HepG2 (cell line): ENCODE results near the gene SLC26A2. TPM values are rescaled to one million over a fixed set of nuclear protein-coding genes. Genes with fewer than 3 reads are reported as not detected.

Experiments used
- ATAC-seq: fragments of 200-7000 bp; cut with Tn5 transposase; 3 replicates; pipeline ENCODE4 v1.9.1; 2020; ENCODE audit warnings: mild to moderate bottlenecking, moderate library complexity
- BruUV-seq: library from RNA; stranded (reverse); fragments of 400-500 nt; replicated peaks from 2 replicates; lab custom pipeline; 2021; lab: Mats Ljungman, UMichigan
- CTCF ChIA-PET: fragments of 300-600 bp; formaldehyde crosslinking; extraction: SDS; loops from one replicate; lab custom pipeline; 2021; ENCODE audit warnings: low total read pairs, inconsistent platforms, low intra/inter-chr PET ratio; lab: Yijun Ruan, JAX
- POLR2A ChIA-PET: fragments of 350-600 bp; sonication (Branson Sonifier 250); formaldehyde crosslinking; loops from one replicate; lab custom pipeline; 2020; ENCODE audit warnings: antibody characterized with exemption, inconsistent platforms; lab: Yijun Ruan, JAX
- DNase-seq: peaks from one replicate; pipeline ENCODE4 v3.0.0-alpha.2; 2015; ENCODE audit warnings: low spot score
- FAIRE-seq: peaks from 3 replicates; lab custom pipeline; 2011; peaks lifted over from hg19 to GRCh38; lab: Jason Lieb, UNC
- H2AFZ ChIP-seq: one replicate; pipeline ENCODE4 v1.6.1; 2011; ENCODE audit warnings: low read length, inconsistent platforms
- H3K27ac ChIP-seq: fragments of 300-600 bp; 3 replicates; pipeline ENCODE4 v1.8.0; 2011; ENCODE audit warnings: mixed run types, mild to moderate bottlenecking, mixed read lengths, low read length, inconsistent platforms; ENCODE audit not compliant: insufficient read depth; ENCODE audit errors: extremely low read length
- H3K27me3 ChIP-seq, 2 experiments: fragments of 200-600 bp in 1 of 2; 2 replicates in 1 of 2; 3 replicates in 1 of 2; pipeline versions ENCODE4 v1.6.0 to v1.8.0; 2011; ENCODE audit warnings: low read length in 2 of 2, mild to moderate bottlenecking in 2 of 2, moderate library complexity in 2 of 2, inconsistent platforms in 1 of 2; ENCODE audit not compliant: insufficient read depth in 2 of 2, control insufficient read depth in 1 of 2
- H3K36me3 ChIP-seq, 2 experiments: fragments of 200-600 bp in 1 of 2; replicated peaks in 1 of 2; 2 replicates in 1 of 2; 3 replicates in 1 of 2; pipeline versions ENCODE4 v1.5.1 to v1.8.0; 2011; ENCODE audit warnings: low read length in 2 of 2, inconsistent platforms in 1 of 2; ENCODE audit not compliant: insufficient read depth in 2 of 2, control insufficient read depth in 1 of 2
- H3K4me1 ChIP-seq: 2 replicates; pipeline ENCODE4 v1.5.1; 2012; ENCODE audit warnings: low read length, inconsistent platforms; ENCODE audit not compliant: insufficient read depth
- H3K4me2 ChIP-seq: 2 replicates; pipeline ENCODE4 v1.6.0; 2011; ENCODE audit warnings: low read depth, low read length, inconsistent platforms
- H3K4me3 ChIP-seq, 3 experiments: fragments of 200-600 bp in 1 of 3; sonication (generic), shearing (Covaris generic) in 1 of 3; replicated peaks in 1 of 3; 2 replicates each; pipeline ENCODE4 v1.5.1; 2011 to 2016; ENCODE audit warnings: low read length in 3 of 3, inconsistent platforms in 2 of 3, low read depth in 2 of 3, mild to moderate bottlenecking in 2 of 3, control low read depth in 1 of 3, mixed read lengths in 1 of 3; ENCODE audit not compliant: insufficient read depth in 1 of 3
- H3K79me2 ChIP-seq: one replicate; pipeline ENCODE4 v1.6.1; 2011; ENCODE audit warnings: low read length, inconsistent platforms; ENCODE audit not compliant: insufficient read depth
- H3K9ac ChIP-seq: 2 replicates; pipeline ENCODE4 v1.6.0; 2011; ENCODE audit warnings: mild to moderate bottlenecking, low read depth, low read length, inconsistent platforms; ENCODE audit not compliant: insufficient read depth
- H3K9me3 ChIP-seq: 2 replicates; pipeline ENCODE4 v1.5.1; 2012; ENCODE audit warnings: mild to moderate bottlenecking, low read length
- H4K20me1 ChIP-seq: 2 replicates; pipeline ENCODE4 v1.6.0; 2011; ENCODE audit warnings: inconsistent platforms, mild to moderate bottlenecking, low read length, moderate library complexity; ENCODE audit not compliant: insufficient read depth
- AGO2 ChIP-seq: fragments of 200-400 bp; formaldehyde crosslinking; optimal IDR thresholded peaks from 2 replicates; pipeline ENCODE3; 2017; ENCODE audit warnings: mild to moderate bottlenecking, low read depth, low read length, moderate library complexity
- GLI4 ChIP-seq: sonication (generic); formaldehyde crosslinking; IDR thresholded peaks from 2 replicates; pipeline ENCODE4 v1.5.1; 2020; ENCODE audit warnings: missing genetic modification reagents, mild to moderate bottlenecking, moderate library complexity, borderline replicate concordance
- HHEX ChIP-seq: IDR thresholded peaks from 2 replicates; pipeline ENCODE4 v1.6.1; 2016; ENCODE audit warnings: control low read depth
- NKX3-1 ChIP-seq: sonication (generic); formaldehyde crosslinking; IDR thresholded peaks from 2 replicates; pipeline ENCODE4 v1.5.0; 2020; ENCODE audit warnings: missing genetic modification reagents
- PAWR ChIP-seq: sonication (generic); formaldehyde crosslinking; IDR thresholded peaks from 2 replicates; pipeline ENCODE4 v1.4.0; 2020; ENCODE audit warnings: missing genetic modification reagents, mild to moderate bottlenecking, borderline replicate concordance
- RARA ChIP-seq: IDR thresholded peaks from 2 replicates; pipeline ENCODE4 v1.6.1; 2016; ENCODE audit warnings: missing genetic modification reagents, missing compliant biosample characterization
- SUZ12 ChIP-seq: fragments of 150-350 bp; IDR thresholded peaks from 2 replicates; pipeline ENCODE4 v1.6.1; 2014; ENCODE audit warnings: low read depth, low read length
- ZNF143 ChIP-seq: sonication (generic); formaldehyde crosslinking; IDR thresholded peaks from 2 replicates; pipeline ENCODE4 v1.4.0; 2020; ENCODE audit warnings: missing genetic modification reagents
- ZNF292 ChIP-seq: sonication (generic); formaldehyde crosslinking; IDR thresholded peaks from 2 replicates; pipeline ENCODE4 v1.8.1; 2022; ENCODE audit warnings: mild to moderate bottlenecking, low read depth, missing genetic modification reagents, borderline replicate concordance
- ZNF530 ChIP-seq: sonication (generic); formaldehyde crosslinking; IDR thresholded peaks from 2 replicates; pipeline ENCODE4 v1.5.0; 2020; ENCODE audit warnings: low read depth, mild to moderate bottlenecking, missing genetic modification reagents
- ZNF883 ChIP-seq: sonication (generic); formaldehyde crosslinking; IDR thresholded peaks from 2 replicates; pipeline ENCODE4 v1.5.1; 2020; ENCODE audit warnings: mild to moderate bottlenecking, missing genetic modification reagents; ENCODE audit errors: not compliant biosample characterization
- WGBS: methylation state at CpG from one replicate; pipeline ENCODE4 v1.1.6; 2017; ENCODE audit warnings: low lambda C conversion rate; 5-methylcytosine and 5-hydroxymethylcytosine counted together
- in situ Hi-C: cut with HindIII; loops from 2 replicates; pipeline ENCODE4 v1.10.0; 2017; ENCODE audit warnings: low pct_unique_long_range_greater_than_20kb; ENCODE audit not compliant: extremely low pct_ligation_motif_present
- intact Hi-C: fragments of 100-400 bp; cut with micrococcal nuclease; formaldehyde crosslinking; loops from one replicate; pipeline ENCODE4 v1.10.0; 2022; ENCODE audit not compliant: unreplicated experiment
- polyA plus RNA-seq, 8 experiments: library from polyadenylated mRNA; depleted of rRNA in 3 of 8; stranded (reverse) in 7 of 8; unstranded in 1 of 8; fragments of >200 nt; fragmentation: Illumina TruSeq in 4 of 8; extraction: Trizol in 4 of 8; gene quantifications; 2 replicates each; pipeline versions ENCODE4 v1.2.1 to v1.2.3, GENCODE V29; 2011 to 2016; ENCODE audit warnings: low read depth in 4 of 8, missing spikeins in 1 of 8, mixed read lengths in 1 of 8; ENCODE audit not compliant: insufficient read depth in 1 of 8
- total RNA-seq, 5 experiments: library from RNA; depleted of rRNA; stranded (reverse); fragments of >200 nt; fragmentation: Illumina TruSeq; extraction: Trizol; gene quantifications; 2 replicates each; pipeline ENCODE4 v1.2.3, GENCODE V29; 2016; ENCODE audit warnings: low read depth in 1 of 5
- TF ChIP-seq, protein P1 (sequence below): sonication (generic); formaldehyde crosslinking; conservative IDR thresholded peaks from 2 replicates; pipeline ENCODE4 v1.5.0; 2020; ENCODE audit warnings: missing genetic modification reagents
- TF ChIP-seq, protein P2 (sequence below): sonication (generic); formaldehyde crosslinking; IDR thresholded peaks from 2 replicates; pipeline ENCODE4 v1.5.0; 2020; ENCODE audit warnings: mild to moderate bottlenecking, missing genetic modification reagents, borderline replicate concordance
- TF ChIP-seq, protein P3 (sequence below): sonication (generic); formaldehyde crosslinking; IDR thresholded peaks from 2 replicates; pipeline ENCODE4 v1.8.1; 2023; ENCODE audit warnings: mild to moderate bottlenecking, moderate library complexity, missing genetic modification reagents
- TF ChIP-seq, protein P4 (sequence below): sonication (generic); formaldehyde crosslinking; IDR thresholded peaks from 2 replicates; pipeline ENCODE4 v1.8.0; 2022; ENCODE audit warnings: missing genetic modification reagents, low read depth, mild to moderate bottlenecking, borderline replicate concordance

Gene SLC26A2
- total and polyA plus RNA-seq, 2 of the 13 experiments (the other 11 are each of a cell fraction or from before 2014, with no cell fraction given) = 2.2 to 7.9 TPM

DNA sequence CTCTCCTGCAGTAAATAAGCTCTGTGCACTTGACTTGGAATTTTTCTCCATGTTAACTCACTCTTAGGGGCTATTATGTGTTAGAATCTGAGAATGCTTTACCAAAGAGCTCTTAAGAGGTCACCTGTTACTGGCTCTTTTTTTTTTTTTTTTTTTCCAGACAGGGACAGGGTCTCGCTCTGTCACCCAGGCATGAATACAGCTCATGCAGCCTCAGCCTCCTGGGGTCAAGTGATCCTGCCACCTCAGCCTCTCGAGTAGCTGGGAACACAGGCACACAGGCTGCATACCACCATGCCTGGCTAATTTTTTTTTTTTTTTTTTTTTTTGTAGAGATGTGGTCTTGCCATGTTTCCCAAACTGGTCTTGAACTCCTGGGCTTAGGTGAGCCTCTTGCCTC, 62.1 kb downstream of the SLC26A2 start:
- ChIA-PET CTCF (no interaction called here), POLR2A (interaction anchor here (0.6 to 1.4 kb wide), 4 partner anchors 12 to 20 kb away, joined by 3 to 5 read pairs (median 4); no protein-coding TSS in a partner anchor)
- Histone ChIP-seq H3K9me3 (no peaks in the 10 kb centered on the region), H2AFZ (no peak overlapping the region), H3K27ac (peak overlapping the region; percentile 28), H3K79me2 (no peaks in the 10 kb centered on the region), H3K4me3 (no peak overlapping the region), H4K20me1 (no peaks in the 10 kb centered on the region), H3K36me3 (peaks cover 26 to 71% of the 10 kb centered on the region in 2 experiments), H3K9ac (no peak overlapping the region), H3K27me3 (no peaks in the 10 kb centered on the region), H3K4me1 (peaks cover 55% of the 10 kb centered on the region), H3K4me2 (no peak overlapping the region)
- no peak for ATAC-seq
- no peak for FAIRE-seq
- in situ Hi-C loops = no loop called here
- TF ChIP-seq PAWR = no peak
- TF ChIP-seq SUZ12 = no peak
- no peak for TF ChIP-seq ZNF883 (CRISPR knock-in tag)
- TF ChIP-seq HHEX (CRISPR knock-in tag) = no peak
- TF ChIP-seq NKX3-1 (CRISPR knock-in tag) = no peak
- no peak for TF ChIP-seq GLI4
- TF ChIP-seq, protein P1, sequence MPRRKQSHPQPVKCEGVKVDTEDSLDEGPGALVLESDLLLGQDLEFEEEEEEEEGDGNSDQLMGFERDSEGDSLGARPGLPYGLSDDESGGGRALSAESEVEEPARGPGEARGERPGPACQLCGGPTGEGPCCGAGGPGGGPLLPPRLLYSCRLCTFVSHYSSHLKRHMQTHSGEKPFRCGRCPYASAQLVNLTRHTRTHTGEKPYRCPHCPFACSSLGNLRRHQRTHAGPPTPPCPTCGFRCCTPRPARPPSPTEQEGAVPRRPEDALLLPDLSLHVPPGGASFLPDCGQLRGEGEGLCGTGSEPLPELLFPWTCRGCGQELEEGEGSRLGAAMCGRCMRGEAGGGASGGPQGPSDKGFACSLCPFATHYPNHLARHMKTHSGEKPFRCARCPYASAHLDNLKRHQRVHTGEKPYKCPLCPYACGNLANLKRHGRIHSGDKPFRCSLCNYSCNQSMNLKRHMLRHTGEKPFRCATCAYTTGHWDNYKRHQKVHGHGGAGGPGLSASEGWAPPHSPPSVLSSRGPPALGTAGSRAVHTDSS (CRISPR knock-in tag) = no peak
- TF ChIP-seq, protein P2, sequence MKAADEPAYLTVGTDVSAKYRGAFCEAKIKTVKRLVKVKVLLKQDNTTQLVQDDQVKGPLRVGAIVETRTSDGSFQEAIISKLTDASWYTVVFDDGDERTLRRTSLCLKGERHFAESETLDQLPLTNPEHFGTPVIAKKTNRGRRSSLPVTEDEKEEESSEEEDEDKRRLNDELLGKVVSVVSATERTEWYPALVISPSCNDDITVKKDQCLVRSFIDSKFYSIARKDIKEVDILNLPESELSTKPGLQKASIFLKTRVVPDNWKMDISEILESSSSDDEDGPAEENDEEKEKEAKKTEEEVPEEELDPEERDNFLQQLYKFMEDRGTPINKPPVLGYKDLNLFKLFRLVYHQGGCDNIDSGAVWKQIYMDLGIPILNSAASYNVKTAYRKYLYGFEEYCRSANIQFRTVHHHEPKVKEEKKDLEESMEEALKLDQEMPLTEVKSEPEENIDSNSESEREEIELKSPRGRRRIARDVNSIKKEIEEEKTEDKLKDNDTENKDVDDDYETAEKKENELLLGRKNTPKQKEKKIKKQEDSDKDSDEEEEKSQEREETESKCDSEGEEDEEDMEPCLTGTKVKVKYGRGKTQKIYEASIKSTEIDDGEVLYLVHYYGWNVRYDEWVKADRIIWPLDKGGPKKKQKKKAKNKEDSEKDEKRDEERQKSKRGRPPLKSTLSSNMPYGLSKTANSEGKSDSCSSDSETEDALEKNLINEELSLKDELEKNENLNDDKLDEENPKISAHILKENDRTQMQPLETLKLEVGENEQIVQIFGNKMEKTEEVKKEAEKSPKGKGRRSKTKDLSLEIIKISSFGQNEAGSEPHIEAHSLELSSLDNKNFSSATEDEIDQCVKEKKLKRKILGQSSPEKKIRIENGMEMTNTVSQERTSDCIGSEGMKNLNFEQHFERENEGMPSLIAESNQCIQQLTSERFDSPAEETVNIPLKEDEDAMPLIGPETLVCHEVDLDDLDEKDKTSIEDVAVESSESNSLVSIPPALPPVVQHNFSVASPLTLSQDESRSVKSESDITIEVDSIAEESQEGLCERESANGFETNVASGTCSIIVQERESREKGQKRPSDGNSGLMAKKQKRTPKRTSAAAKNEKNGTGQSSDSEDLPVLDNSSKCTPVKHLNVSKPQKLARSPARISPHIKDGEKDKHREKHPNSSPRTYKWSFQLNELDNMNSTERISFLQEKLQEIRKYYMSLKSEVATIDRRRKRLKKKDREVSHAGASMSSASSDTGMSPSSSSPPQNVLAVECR (CRISPR knock-in tag) = no peak
- TF ChIP-seq ZNF292 (CRISPR knock-in tag) = no peak
- TF ChIP-seq ZNF143 (CRISPR knock-in tag) = no peak
- no peak for TF ChIP-seq RARA (CRISPR knock-in tag)
- TF ChIP-seq, protein P3, sequence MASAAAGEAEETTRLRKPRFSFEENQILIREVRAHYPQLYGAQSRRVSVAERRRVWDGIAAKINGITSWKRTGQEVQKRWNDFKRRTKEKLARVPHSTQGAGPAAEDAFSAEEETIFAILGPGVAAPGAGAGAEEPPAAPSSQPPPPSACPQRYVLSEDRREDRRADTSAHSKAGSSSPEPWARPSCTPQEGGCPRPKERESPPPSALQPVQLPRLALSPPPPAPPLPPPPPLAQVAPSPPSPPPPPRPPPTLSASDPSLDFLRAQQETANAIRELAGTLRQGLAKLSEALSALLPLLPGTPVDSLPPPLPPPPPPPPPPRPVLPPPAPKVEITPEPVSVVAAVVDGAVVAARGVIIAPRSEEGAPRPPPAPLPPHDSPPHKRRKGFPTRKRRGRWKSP = no peak
- TF ChIP-seq AGO2 = no peak
- TF ChIP-seq, protein P4, sequence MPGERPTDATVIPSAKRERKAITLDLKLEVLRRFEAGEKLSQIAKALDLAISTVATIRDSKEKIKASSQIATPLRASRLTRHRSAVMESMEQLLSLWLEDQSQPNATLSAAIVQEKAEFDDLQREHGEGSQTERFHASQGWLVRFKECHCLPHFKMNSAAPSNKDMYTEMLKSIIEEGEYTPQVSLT = no peak
- TF ChIP-seq ZNF530 = no peak
- intact Hi-C loops = loop anchor here (10.0 kb wide), 1 partner anchor 332 kb away; the partner anchor contains the start of gene TCOF1
- no peak for DNase-seq
- BruUV-seq = no TSS peak
- WGBS = 97% methylated on average over 2 of the region's 2 CpGs
